ENCODE results near the gene COL18A1.

DNA sequence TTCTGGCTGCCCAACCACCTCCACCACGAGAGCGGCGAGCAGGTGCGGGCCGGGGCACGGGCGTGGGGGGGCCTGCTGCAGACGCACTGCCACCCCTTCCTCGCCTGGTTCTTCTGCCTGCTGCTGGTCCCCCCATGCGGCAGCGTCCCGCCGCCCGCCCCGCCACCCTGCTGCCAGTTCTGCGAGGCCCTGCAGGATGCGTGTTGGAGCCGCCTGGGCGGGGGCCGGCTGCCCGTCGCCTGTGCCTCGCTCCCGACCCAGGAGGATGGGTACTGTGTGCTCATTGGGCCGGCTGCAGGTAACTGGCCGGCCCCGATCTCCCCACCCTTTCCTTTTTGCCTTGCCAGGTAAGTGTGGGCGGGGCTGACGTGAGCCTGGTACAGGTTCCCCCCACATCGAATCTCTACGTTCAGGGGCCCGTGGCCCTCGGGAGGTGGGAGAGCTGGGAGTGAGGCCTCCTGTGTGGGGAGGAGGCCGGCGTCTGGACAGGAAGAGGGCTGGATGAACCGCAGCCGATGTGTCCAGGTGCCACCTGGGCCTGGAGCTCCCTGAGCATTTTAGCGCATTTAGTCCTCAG, 51.7 kb downstream of the COL18A1 start:
- TF ChIP-seq, protein P1, sequence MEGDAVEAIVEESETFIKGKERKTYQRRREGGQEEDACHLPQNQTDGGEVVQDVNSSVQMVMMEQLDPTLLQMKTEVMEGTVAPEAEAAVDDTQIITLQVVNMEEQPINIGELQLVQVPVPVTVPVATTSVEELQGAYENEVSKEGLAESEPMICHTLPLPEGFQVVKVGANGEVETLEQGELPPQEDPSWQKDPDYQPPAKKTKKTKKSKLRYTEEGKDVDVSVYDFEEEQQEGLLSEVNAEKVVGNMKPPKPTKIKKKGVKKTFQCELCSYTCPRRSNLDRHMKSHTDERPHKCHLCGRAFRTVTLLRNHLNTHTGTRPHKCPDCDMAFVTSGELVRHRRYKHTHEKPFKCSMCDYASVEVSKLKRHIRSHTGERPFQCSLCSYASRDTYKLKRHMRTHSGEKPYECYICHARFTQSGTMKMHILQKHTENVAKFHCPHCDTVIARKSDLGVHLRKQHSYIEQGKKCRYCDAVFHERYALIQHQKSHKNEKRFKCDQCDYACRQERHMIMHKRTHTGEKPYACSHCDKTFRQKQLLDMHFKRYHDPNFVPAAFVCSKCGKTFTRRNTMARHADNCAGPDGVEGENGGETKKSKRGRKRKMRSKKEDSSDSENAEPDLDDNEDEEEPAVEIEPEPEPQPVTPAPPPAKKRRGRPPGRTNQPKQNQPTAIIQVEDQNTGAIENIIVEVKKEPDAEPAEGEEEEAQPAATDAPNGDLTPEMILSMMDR (conservative IDR thresholded peaks at IDR 0.05), result no peak
- TF ChIP-seq ZFX (IDR thresholded peaks at IDR 0.05), result no peak
